K562 (cell line): ENCODE results near the gene VPS26A. TPM values are rescaled to one million over a fixed set of nuclear protein-coding genes. Genes with fewer than 3 reads are reported as not detected.

Experiments used
- ATF1 ChIP-seq, 2 experiments: fragments of 450-650 bp in 1 of 2; IDR thresholded peaks; 2 replicates each; pipeline ENCODE4 v1.6.1; 2016; ENCODE audit warnings: missing compliant biosample characterization in 1 of 2, missing genetic modification characterization in 1 of 2
- HDAC2 ChIP-seq: fragments of 450-650 bp; IDR thresholded peaks from 2 replicates; pipeline ENCODE4 v1.6.1; 2016; ENCODE audit warnings: mild to moderate bottlenecking
- HDAC6 ChIP-seq: IDR thresholded peaks from 2 replicates; pipeline ENCODE4 v1.6.1; 2012; ENCODE audit warnings: low read depth, mild to moderate bottlenecking, control low read depth, inconsistent platforms, low read length, moderate library complexity
- MYC ChIP-seq, 2 experiments: fragments of 250-450 bp in 1 of 2; sonication (Bioruptor Pico) in 1 of 2; IDR thresholded peaks; 2 replicates each; pipeline versions ENCODE4 v1.5.1 to v1.6.1; 2012 to 2021; ENCODE audit warnings: low read depth in 2 of 2, borderline replicate concordance in 1 of 2, improper control_type of control experiment in 1 of 2, low read length in 1 of 2, mild to moderate bottlenecking in 1 of 2, moderate library complexity in 1 of 2
- TAF9B ChIP-seq: fragments of 450-650 bp; IDR thresholded peaks from 2 replicates; pipeline ENCODE4 v1.6.1; 2018; ENCODE audit warnings: mild to moderate bottlenecking; ENCODE audit not compliant: partially characterized antibody
- ZNF318 ChIP-seq, 2 experiments: fragments of 450-650 bp; IDR thresholded peaks; 2 replicates each; pipeline ENCODE4 v1.6.1; 2016; ENCODE audit warnings: mild to moderate bottlenecking in 2 of 2, borderline replicate concordance in 1 of 2, low read depth in 1 of 2, moderate library complexity in 1 of 2
- ZNF551 ChIP-seq: fragments of 250-450 bp; sonication (Bioruptor Pico); IDR thresholded peaks from 2 replicates; pipeline ENCODE4 v1.5.0; 2021; ENCODE audit warnings: mild to moderate bottlenecking, moderate library complexity
- ZNF584 ChIP-seq: fragments of 200-800 bp; sonication (Bioruptor generic); IDR thresholded peaks from 2 replicates; pipeline ENCODE4 v1.6.1; 2016; ENCODE audit warnings: low read depth, mild to moderate bottlenecking, missing genetic modification characterization, missing compliant biosample characterization
- polyA plus RNA-seq, 8 experiments: library from polyadenylated mRNA; depleted of rRNA in 4 of 8; stranded (reverse) in 5 of 8; unstranded in 3 of 8; fragments of >200 nt; fragmentation: Nextera tagmentation in 2 of 8; fragmentation: Illumina TruSeq in 1 of 8; extraction: Ambion mirVana in 2 of 8; extraction: Trizol in 1 of 8; gene quantifications; 2 replicates each; pipeline versions ENCODE4 v1.2.1 to v1.2.3, GENCODE V29; 2011 to 2014; ENCODE audit warnings: inconsistent platforms in 1 of 8, missing spikeins in 1 of 8
- total RNA-seq, 7 experiments: library from RNA; depleted of rRNA in 6 of 7; stranded (reverse); fragments of >200 nt in 6 of 7; fragmentation: Illumina TruSeq in 2 of 7; extraction: Trizol in 2 of 7; gene quantifications; 2 replicates each; pipeline versions ENCODE4 v1.2.1 to v1.2.3, GENCODE V29; 2011 to 2021; ENCODE audit warnings: low replicate concordance in 1 of 7
- TF ChIP-seq, protein P1 (sequence below): sonication (generic); formaldehyde crosslinking; IDR thresholded peaks from 2 replicates; pipeline ENCODE4 v1.8.0; 2022; ENCODE audit warnings: missing genetic modification reagents, mild to moderate bottlenecking, moderate library complexity, borderline replicate concordance
- TF ChIP-seq, protein P2 (sequence below), 2 experiments: fragments of 200-800 bp in 1 of 2; sonication (Bioruptor generic) in 1 of 2; sonication (generic) in 1 of 2; formaldehyde crosslinking in 1 of 2; IDR thresholded peaks in 1 of 2; conservative IDR thresholded peaks in 1 of 2; 2 replicates each; pipeline versions ENCODE4 v1.5.0 to v1.6.1; 2016 to 2020; ENCODE audit warnings: missing compliant biosample characterization in 1 of 2, missing genetic modification characterization in 1 of 2, missing genetic modification reagents in 1 of 2

Gene VPS26A
- total and polyA plus RNA-seq, 9 of the 15 experiments (the other 6 are each of a cell fraction or from before 2014, with no cell fraction given) = 47.1 to 137 (median 69.3) TPM

DNA sequence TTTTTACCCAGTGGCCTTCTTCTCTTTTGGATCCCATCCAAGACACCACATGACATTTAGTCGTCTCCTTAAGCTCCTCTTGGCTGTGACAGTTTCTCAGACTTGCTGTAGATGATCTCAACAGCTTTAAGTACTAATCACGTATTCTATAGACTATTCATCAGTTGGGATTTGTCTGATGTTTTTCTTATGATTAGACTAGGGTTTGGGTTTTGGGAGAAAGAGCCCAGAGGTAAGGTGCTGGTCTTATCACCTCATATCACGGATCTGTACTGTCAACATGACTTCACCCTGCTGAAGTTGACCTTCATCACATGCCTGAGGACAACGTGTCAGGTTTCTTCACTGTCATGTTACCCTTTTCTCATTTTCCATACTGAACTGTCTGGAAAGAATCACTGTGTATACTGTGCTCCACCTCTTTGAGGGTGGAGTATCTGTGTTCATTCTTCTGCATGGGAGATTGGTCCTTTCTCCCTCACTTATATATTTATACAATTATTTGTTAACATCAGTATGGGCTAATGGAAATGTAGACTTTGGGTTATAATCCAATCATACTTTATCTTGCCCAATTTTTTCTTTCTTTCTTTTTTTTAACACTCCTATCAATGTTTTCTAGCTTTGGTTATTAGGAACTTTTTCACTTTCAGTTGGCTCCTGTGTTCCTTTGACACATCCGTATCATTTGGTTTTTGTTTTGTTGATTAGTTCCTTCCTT, 89.8 kb downstream of the VPS26A start (continued):
- peak; percentile 79; the same call in 1 of the 2 replicates for TF ChIP-seq MYC (IDR thresholded peaks at IDR 0.05; ENCODE audit: low read depth, low read length)
- TF ChIP-seq MYC (CRISPR knock-in tag; IDR thresholded peaks at IDR 0.05; ENCODE audit: borderline replicate concordance, low read depth) = no peak
- TF ChIP-seq ZNF551 = no peak
- TF ChIP-seq ATF1 (CRISPR knock-in tag; IDR thresholded peaks at IDR 0.05) = no peak
- peak; percentile 42 for TF ChIP-seq ATF1 (tag; IDR thresholded peaks at IDR 0.05)
- TF ChIP-seq, protein P1, sequence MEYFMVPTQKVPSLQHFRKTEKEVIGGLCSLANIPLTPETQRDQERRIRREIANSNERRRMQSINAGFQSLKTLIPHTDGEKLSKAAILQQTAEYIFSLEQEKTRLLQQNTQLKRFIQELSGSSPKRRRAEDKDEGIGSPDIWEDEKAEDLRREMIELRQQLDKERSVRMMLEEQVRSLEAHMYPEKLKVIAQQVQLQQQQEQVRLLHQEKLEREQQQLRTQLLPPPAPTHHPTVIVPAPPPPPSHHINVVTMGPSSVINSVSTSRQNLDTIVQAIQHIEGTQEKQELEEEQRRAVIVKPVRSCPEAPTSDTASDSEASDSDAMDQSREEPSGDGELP (CRISPR knock-in tag) = no peak
- TF ChIP-seq HDAC2 = peak; percentile 71; the same call in 1 of the 2 replicates
- peak; percentile 33 for TF ChIP-seq TAF9B
- TF ChIP-seq HDAC6 = no peak
- TF ChIP-seq ZNF584 = peak; percentile 80; the same call in 1 of the 2 replicates
- peak; percentile 83 to 85; a peak in 2 of 4 replicates for TF ChIP-seq ZNF318 (IDR thresholded peaks at IDR 0.05; ENCODE audit: borderline replicate concordance in 1 of 2, low read depth in 1 of 2)
- TF ChIP-seq, protein P2, sequence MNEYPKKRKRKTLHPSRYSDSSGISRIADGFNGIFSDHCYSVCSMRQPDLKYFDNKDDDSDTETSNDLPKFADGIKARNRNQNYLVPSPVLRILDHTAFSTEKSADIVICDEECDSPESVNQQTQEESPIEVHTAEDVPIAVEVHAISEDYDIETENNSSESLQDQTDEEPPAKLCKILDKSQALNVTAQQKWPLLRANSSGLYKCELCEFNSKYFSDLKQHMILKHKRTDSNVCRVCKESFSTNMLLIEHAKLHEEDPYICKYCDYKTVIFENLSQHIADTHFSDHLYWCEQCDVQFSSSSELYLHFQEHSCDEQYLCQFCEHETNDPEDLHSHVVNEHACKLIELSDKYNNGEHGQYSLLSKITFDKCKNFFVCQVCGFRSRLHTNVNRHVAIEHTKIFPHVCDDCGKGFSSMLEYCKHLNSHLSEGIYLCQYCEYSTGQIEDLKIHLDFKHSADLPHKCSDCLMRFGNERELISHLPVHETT (CRISPR knock-in tag; conservative IDR thresholded peaks at IDR 0.05 in 1 of 2, IDR thresholded peaks at IDR 0.05 in 1 of 2) = peak in 1 of 2 experiments; percentile 40; a peak in 1 of 4 replicates
